GM12892 (cell line): Measurements from ENCODE around the gene RPTOR.
"Not testable (repeated sequence)": the region's sequence is repeated elsewhere in the genome, so short reads cannot be mapped to it uniquely, and the experiment has no call there.

Experiments used
- DNase-seq: peaks from one replicate; pipeline ENCODE4 v3.0.0; 2011; ENCODE audit not compliant: insufficient read length
- FAIRE-seq: peaks from 2 replicates; lab custom pipeline; 2011; peaks lifted over from hg19 to GRCh38; lab: Jason Lieb, UNC
- POLR2A ChIP-seq: IDR thresholded peaks from 2 replicates; pipeline ENCODE4 v1.6.1; 2011; ENCODE audit warnings: low read depth, low read length, control low read depth
- POLR2AphosphoS5 ChIP-seq: IDR thresholded peaks from 2 replicates; pipeline ENCODE4 v1.6.1; 2011; ENCODE audit warnings: low read depth, low read length, control low read depth
- TAF1 ChIP-seq: IDR thresholded peaks from 2 replicates; pipeline ENCODE4 v1.6.1; 2011; ENCODE audit warnings: low read depth, mild to moderate bottlenecking, control low read depth, low read length, borderline replicate concordance

The RPTOR gene

GRCh38 chr17:80696456-80696855 lies 151.8 kb downstream of the RPTOR start:
- FAIRE-seq = no peak
- TF ChIP-seq POLR2A (no peak), POLR2AphosphoS5 (no peak), TAF1 (no peak)
- no peak for DNase-seq

- FAIRE-seq = no peak
- TF ChIP-seq POLR2A = no peak
- no peak for TF ChIP-seq TAF1
- TF ChIP-seq POLR2AphosphoS5 = no peak
- DNase-seq = no peak
Measured at GRCh38 chr17:80696964-80697363, 152.3 kb downstream of the RPTOR start.

- no peak for FAIRE-seq
- no peak for TF ChIP-seq TAF1
- TF ChIP-seq POLR2AphosphoS5 = no peak
- no peak for TF ChIP-seq POLR2A
Measured at GRCh38 chr17:80698297-80698696, 153.7 kb downstream of the RPTOR start.

GRCh38 chr17:80699205-80699604 lies 154.6 kb downstream of the RPTOR start:
- FAIRE-seq, DNase-seq: not testable (repeated sequence)

More at GRCh38 chr17:80698297-80698696, 153.7 kb downstream of the RPTOR start:
- DNase-seq = no peak

- no peak for DNase-seq
- no peak for TF ChIP-seq POLR2AphosphoS5
- TF ChIP-seq TAF1 = no peak
- no peak for TF ChIP-seq POLR2A
- FAIRE-seq = no peak
Measured at GRCh38 chr17:80701730-80702129, 157.1 kb downstream of the RPTOR start.

GRCh38 chr17:80702315-80703141 lies 157.9 kb downstream of the RPTOR start:
- no peak for FAIRE-seq
- DNase-seq = no peak
- TF ChIP-seq TAF1 (no peak), POLR2A (no peak), POLR2AphosphoS5 (no peak)

GRCh38 chr17:80703142-80703478 lies 158.5 kb downstream of the RPTOR start:
- TF ChIP-seq TAF1 (no peak), POLR2A (no peak), POLR2AphosphoS5 (no peak)
- FAIRE-seq = no peak
- DNase-seq = no peak

- TF ChIP-seq POLR2AphosphoS5 (no peak), TAF1 (no peak), POLR2A (no peak)
- DNase-seq = no peak
- FAIRE-seq = no peak
Measured at GRCh38 chr17:80704381-80704819, 159.8 kb downstream of the RPTOR start.

- TF ChIP-seq POLR2AphosphoS5 (no peak), POLR2A (no peak), TAF1 (no peak)
- no peak for DNase-seq
- no peak for FAIRE-seq
Measured at GRCh38 chr17:80704894-80705293, 160.3 kb downstream of the RPTOR start.

GRCh38 chr17:80705988-80706387 lies 161.3 kb downstream of the RPTOR start:
- TF ChIP-seq TAF1 = no peak
- TF ChIP-seq POLR2A = no peak
- TF ChIP-seq POLR2AphosphoS5 = no peak
- no peak for DNase-seq
- FAIRE-seq = no peak

- FAIRE-seq = no peak
- DNase-seq = no peak
- TF ChIP-seq POLR2AphosphoS5 (no peak), TAF1 (no peak), POLR2A (no peak)
Measured at GRCh38 chr17:80706463-80706867, 161.8 kb downstream of the RPTOR start.

- DNase-seq = no peak
- TF ChIP-seq POLR2AphosphoS5 (no peak), POLR2A (no peak), TAF1 (no peak)
- FAIRE-seq = no peak
Measured at GRCh38 chr17:80708480-80708879, 163.8 kb downstream of the RPTOR start.
